MM.1S (cell line): ENCODE data around the gene SLC9A3.

Source experiments
- DNase-seq: peaks from one replicate; pipeline ENCODE4 v3.0.0-alpha.2; 2015
- H2AFZ ChIP-seq: fragments of 300-600 bp; sonication (generic); 2 replicates; pipeline ENCODE4 v1.6.0; 2016; ENCODE audit warnings: antibody characterized with exemption, low read length
- H3F3A ChIP-seq: fragments of 300-600 bp; sonication (generic); 2 replicates; pipeline ENCODE4 v1.6.1; 2016; ENCODE audit warnings: mild to moderate bottlenecking, antibody characterized with exemption, low read length, moderate library complexity, mixed read lengths; ENCODE audit not compliant: insufficient read depth
- H3K27ac ChIP-seq: fragments of 300-600 bp; sonication (generic); 2 replicates; pipeline ENCODE4 v1.5.1; 2016; ENCODE audit warnings: mild to moderate bottlenecking, low read length
- H3K27me3 ChIP-seq: fragments of 300-600 bp; sonication (generic); replicated peaks from 2 replicates; pipeline ENCODE4 v1.6.0; 2016; ENCODE audit warnings: low read length; ENCODE audit not compliant: insufficient read depth
- H3K36me3 ChIP-seq: fragments of 300-600 bp; sonication (generic); replicated peaks from 2 replicates; pipeline ENCODE4 v1.6.1; 2016; ENCODE audit warnings: mild to moderate bottlenecking, low read length, mixed read lengths; ENCODE audit not compliant: insufficient read depth
- H3K4me1 ChIP-seq: fragments of 300-600 bp; sonication (generic); 2 replicates; pipeline ENCODE4 v1.6.1; 2016; ENCODE audit warnings: low read length, mixed read lengths
- H3K4me2 ChIP-seq: fragments of 300-600 bp; sonication (generic); 2 replicates; pipeline ENCODE4 v1.6.0; 2016; ENCODE audit warnings: low read depth, low read length
- H3K4me3 ChIP-seq: fragments of 300-600 bp; sonication (generic); 2 replicates; pipeline ENCODE4 v1.5.1; 2016; ENCODE audit warnings: low read length, mixed read lengths
- H3K79me2 ChIP-seq: fragments of 300-600 bp; sonication (generic); 2 replicates; pipeline ENCODE4 v1.6.1; 2016; ENCODE audit warnings: mixed run types, low read length, mixed read lengths
- H3K9ac ChIP-seq: fragments of 300-600 bp; sonication (generic); 2 replicates; pipeline ENCODE4 v1.6.1; 2016; ENCODE audit warnings: low read length, mixed read lengths
- H3K9me2 ChIP-seq: fragments of 300-600 bp; sonication (generic); replicated peaks from 2 replicates; pipeline ENCODE4 v1.6.1; 2016; ENCODE audit warnings: mild to moderate bottlenecking, low read length, mixed read lengths; ENCODE audit not compliant: insufficient read depth
- H3K9me3 ChIP-seq: fragments of 300-600 bp; sonication (generic); replicated peaks from 2 replicates; pipeline ENCODE4 v1.6.1; 2016; ENCODE audit warnings: mild to moderate bottlenecking, low read length, mixed read lengths; ENCODE audit not compliant: insufficient read depth
- H4K20me1 ChIP-seq: fragments of 300-600 bp; sonication (generic); 2 replicates; pipeline ENCODE4 v1.6.1; 2016; ENCODE audit warnings: mild to moderate bottlenecking, low read length, moderate library complexity, mixed read lengths; ENCODE audit not compliant: insufficient read depth
- EZH2 ChIP-seq: fragments of 300-600 bp; sonication (generic); optimal IDR thresholded peaks from 2 replicates; pipeline ENCODE3; 2017; ENCODE audit warnings: low read depth, mild to moderate bottlenecking, antibody characterized with exemption, low read length, mixed read lengths
- EZH2phosphoT487 ChIP-seq: fragments of 300-600 bp; sonication (generic); IDR thresholded peaks from 2 replicates; pipeline ENCODE4 v1.6.1; 2018; ENCODE audit warnings: antibody characterized with exemption, low read length
- TF ChIP-seq, protein P1 (sequence below): fragments of 300-600 bp; sonication (generic); IDR thresholded peaks from 2 replicates; pipeline ENCODE4 v1.5.1; 2016; ENCODE audit warnings: antibody characterized with exemption, low read length, mixed read lengths

Gene SLC9A3

GRCh38 chr5:429453-430188 lies 94.6 kb downstream of the SLC9A3 start:
- H3K79me2 ChIP-seq = no peaks in the 10 kb centered on the region
- no peak for DNase-seq
- H3K9ac ChIP-seq = no peak overlapping the region
- no peak overlapping the region for H2AFZ ChIP-seq
- no peak overlapping the region for H3K27ac ChIP-seq
- no peak overlapping the region for H3K4me2 ChIP-seq
- no peaks in the 10 kb centered on the region for H4K20me1 ChIP-seq
- TF ChIP-seq EZH2phosphoT487 = no peak
- no peak for TF ChIP-seq EZH2
- TF ChIP-seq, protein P1, sequence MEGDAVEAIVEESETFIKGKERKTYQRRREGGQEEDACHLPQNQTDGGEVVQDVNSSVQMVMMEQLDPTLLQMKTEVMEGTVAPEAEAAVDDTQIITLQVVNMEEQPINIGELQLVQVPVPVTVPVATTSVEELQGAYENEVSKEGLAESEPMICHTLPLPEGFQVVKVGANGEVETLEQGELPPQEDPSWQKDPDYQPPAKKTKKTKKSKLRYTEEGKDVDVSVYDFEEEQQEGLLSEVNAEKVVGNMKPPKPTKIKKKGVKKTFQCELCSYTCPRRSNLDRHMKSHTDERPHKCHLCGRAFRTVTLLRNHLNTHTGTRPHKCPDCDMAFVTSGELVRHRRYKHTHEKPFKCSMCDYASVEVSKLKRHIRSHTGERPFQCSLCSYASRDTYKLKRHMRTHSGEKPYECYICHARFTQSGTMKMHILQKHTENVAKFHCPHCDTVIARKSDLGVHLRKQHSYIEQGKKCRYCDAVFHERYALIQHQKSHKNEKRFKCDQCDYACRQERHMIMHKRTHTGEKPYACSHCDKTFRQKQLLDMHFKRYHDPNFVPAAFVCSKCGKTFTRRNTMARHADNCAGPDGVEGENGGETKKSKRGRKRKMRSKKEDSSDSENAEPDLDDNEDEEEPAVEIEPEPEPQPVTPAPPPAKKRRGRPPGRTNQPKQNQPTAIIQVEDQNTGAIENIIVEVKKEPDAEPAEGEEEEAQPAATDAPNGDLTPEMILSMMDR = no peak
- H3F3A ChIP-seq = 0 out of 2 replicates have a peak, but pooled peaks cover 3% of the 10 kb centered on the region
- H3K4me1 ChIP-seq = peaks cover 5% of the 10 kb centered on the region
- peaks cover 7% of the 10 kb centered on the region for H3K27me3 ChIP-seq
- H3K4me3 ChIP-seq = no peak overlapping the region
- H3K9me3 ChIP-seq = no peaks in the 10 kb centered on the region
- H3K9me2 ChIP-seq = no peaks in the 10 kb centered on the region
- no peaks in the 10 kb centered on the region for H3K36me3 ChIP-seq

DNA sequence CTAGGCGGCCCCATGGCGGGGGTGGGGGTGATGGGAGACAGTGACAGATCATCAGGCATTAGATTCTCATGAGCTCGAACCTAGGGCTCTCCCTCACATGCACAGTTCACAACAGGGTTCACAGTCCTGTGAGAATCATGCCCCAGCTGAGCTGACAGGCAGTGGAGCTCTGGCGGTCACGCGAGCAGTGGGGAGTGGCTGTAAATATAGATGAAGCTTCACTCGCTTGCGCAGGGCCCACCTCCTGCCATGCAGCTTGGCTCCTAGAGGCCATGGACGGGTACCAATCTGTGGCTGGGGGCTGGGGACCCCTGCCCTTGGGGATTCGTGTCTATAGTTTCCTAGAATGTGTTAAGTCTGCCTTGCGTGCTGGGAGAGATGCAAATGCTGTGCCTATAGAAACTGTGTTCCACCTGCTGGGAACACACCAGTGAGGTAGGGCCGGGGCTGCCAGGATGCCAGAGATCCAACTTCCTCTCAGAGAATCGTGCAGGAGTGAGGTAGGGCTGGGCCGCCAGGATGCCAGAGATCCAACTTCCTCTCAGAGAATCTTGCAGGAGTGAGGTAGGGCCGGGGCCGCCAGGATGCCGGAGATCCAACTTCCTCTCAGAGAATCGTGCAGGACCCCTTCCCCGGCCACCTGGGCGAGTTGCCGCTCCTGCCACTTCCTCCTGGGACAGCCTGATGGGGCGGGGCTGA lies 95.3 kb downstream of the SLC9A3 start:
- Histone ChIP-seq H3K9me3 (no peaks in the 10 kb centered on the region), H2AFZ (no peak overlapping the region), H3K4me2 (no peak overlapping the region)

DNA sequence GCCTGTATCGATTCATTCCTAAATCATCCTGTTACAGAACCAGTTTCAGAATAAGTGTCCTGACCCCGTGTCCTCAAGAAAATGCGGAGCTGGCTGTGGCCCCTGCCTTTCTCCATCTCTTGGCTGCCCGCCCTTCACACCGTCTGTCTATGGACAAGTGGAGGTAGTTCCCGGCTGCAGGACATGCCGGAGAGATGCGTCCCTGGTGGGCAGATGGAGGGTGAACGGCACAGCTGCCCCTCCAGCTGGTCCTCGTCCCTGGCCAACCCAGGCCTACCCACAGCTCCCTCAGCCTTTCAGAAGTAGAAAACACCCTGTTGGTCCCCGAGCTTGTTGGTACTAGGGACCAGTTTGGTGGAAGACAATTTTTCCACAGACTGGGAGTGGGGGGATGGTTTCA lies 96.0 kb downstream of the SLC9A3 start:
- no peak for TF ChIP-seq EZH2phosphoT487
- TF ChIP-seq, protein P1 = no peak
- no peak for TF ChIP-seq EZH2
- Histone ChIP-seq H3K4me1 (peaks cover 9% of the 10 kb centered on the region), H3K9me2 (no peaks in the 10 kb centered on the region), H4K20me1 (no peaks in the 10 kb centered on the region), H3K36me3 (no peaks in the 10 kb centered on the region), H2AFZ (no peak overlapping the region), H3K4me2 (no peak overlapping the region), H3K27me3 (no peaks in the 10 kb centered on the region; the same call in 1 of the 2 replicates), H3K4me3 (no peak overlapping the region), H3K9me3 (no peaks in the 10 kb centered on the region), H3F3A (0 out of 2 replicates have a peak, but pooled peaks cover 3% of the 10 kb centered on the region), H3K79me2 (no peaks in the 10 kb centered on the region), H3K27ac (no peak overlapping the region), H3K9ac (no peak overlapping the region)
- DNase-seq = no peak

More for the DNA sequence above, 95.3 kb downstream of the SLC9A3 start:
- no peaks in the 10 kb centered on the region for H3K9me2 ChIP-seq
- H3K27ac ChIP-seq = no peak overlapping the region
- peaks cover under 1% of the 10 kb centered on the region; the same call in 1 of the 2 replicates for H3K27me3 ChIP-seq
- DNase-seq = no peak
- H3K36me3 ChIP-seq = no peaks in the 10 kb centered on the region
- H3K4me3 ChIP-seq = no peak overlapping the region
- 0 out of 2 replicates have a peak, but pooled peaks cover 3% of the 10 kb centered on the region for H3F3A ChIP-seq
- peaks cover 9% of the 10 kb centered on the region for H3K4me1 ChIP-seq
- H3K9ac ChIP-seq = no peak overlapping the region
- TF ChIP-seq, protein P1 = no peak
- TF ChIP-seq EZH2 = no peak
- no peak for TF ChIP-seq EZH2phosphoT487
- H3K79me2 ChIP-seq = no peaks in the 10 kb centered on the region
- H4K20me1 ChIP-seq = no peaks in the 10 kb centered on the region
